K562 (cell line): Measurements from ENCODE around the gene LRCH1. TPM values are rescaled to one million over a fixed set of nuclear protein-coding genes. Genes with fewer than 3 reads are reported as not detected.

Source experiments
- ATAC-seq: fragments of 200-7000 bp; cut with Tn5 transposase; 3 replicates; pipeline ENCODE4 v1.9.1; 2020; ENCODE audit warnings: moderate library complexity
- BruUV-seq: library from RNA; stranded (reverse); fragments of 400-500 nt; replicated peaks from 2 replicates; lab custom pipeline; 2021; lab: Mats Ljungman, UMichigan
- CTCF ChIA-PET: fragments of 300-600 bp; formaldehyde crosslinking; extraction: SDS; loops from one replicate; lab custom pipeline; 2021; ENCODE audit warnings: low intra/inter-chr PET ratio; lab: Yijun Ruan, JAX
- POLR2A ChIA-PET: fragments of 300-600, 350-650 bp; sonication (Branson Sonifier 250); formaldehyde crosslinking; extraction: SDS; loops from one replicate; lab custom pipeline; 2021; ENCODE audit warnings: antibody characterized with exemption, inconsistent platforms; lab: Yijun Ruan, JAX
- DNase-seq, 4 experiments: peaks; one replicate each; pipeline versions ENCODE4 v3.0.0 to v3.0.0-alpha.2; 2011 to 2018; ENCODE audit warnings: low spot score in 3 of 4, mixed read lengths in 3 of 4; ENCODE audit errors: extremely low read depth in 1 of 4
- FAIRE-seq: peaks from 2 replicates; lab custom pipeline; 2011; peaks lifted over from hg19 to GRCh38; lab: Jason Lieb, UNC
- H2AFZ ChIP-seq: 2 replicates; pipeline ENCODE4 v1.6.0; 2011; ENCODE audit warnings: low read depth, low read length, control low read depth, inconsistent platforms
- H3K27ac ChIP-seq: fragments of 200-600 bp; 3 replicates; pipeline ENCODE4 v1.8.0; 2011; ENCODE audit warnings: low read depth, mild to moderate bottlenecking, control low read depth, inconsistent platforms, low read length, moderate library complexity, mixed read lengths; ENCODE audit errors: extremely low read depth
- H3K27me3 ChIP-seq, 2 experiments: fragments of 300-600 bp in 1 of 2; 2 replicates in 1 of 2; 3 replicates in 1 of 2; pipeline versions ENCODE4 v1.6.0 to v1.8.0; 2011; ENCODE audit warnings: inconsistent platforms in 2 of 2, low read length in 2 of 2, mild to moderate bottlenecking in 1 of 2, mixed read lengths in 1 of 2, moderate library complexity in 1 of 2; ENCODE audit not compliant: control insufficient read depth in 2 of 2, insufficient read depth in 2 of 2
- H3K36me3 ChIP-seq: fragments of 300-600 bp; 3 replicates; pipeline ENCODE4 v1.8.0; 2011; ENCODE audit warnings: mild to moderate bottlenecking, low read length, inconsistent platforms; ENCODE audit not compliant: control insufficient read depth, insufficient read depth
- H3K4me1 ChIP-seq, 2 experiments: fragments of 200-600 bp in 1 of 2; replicated peaks in 1 of 2; 2 replicates in 1 of 2; 3 replicates in 1 of 2; pipeline versions ENCODE4 v1.5.1 to v1.8.0; 2011; ENCODE audit warnings: inconsistent platforms in 2 of 2, low read length in 2 of 2, mild to moderate bottlenecking in 1 of 2, mixed read lengths in 1 of 2, moderate library complexity in 1 of 2; ENCODE audit not compliant: control insufficient read depth in 2 of 2, insufficient read depth in 2 of 2
- H3K4me2 ChIP-seq: 2 replicates; pipeline ENCODE4 v1.6.1; 2011; ENCODE audit warnings: low read length, control low read depth, inconsistent platforms, mixed read lengths; ENCODE audit not compliant: insufficient read depth
- H3K4me3 ChIP-seq: fragments of 200-600 bp; sonication (generic), shearing (Covaris generic); 2 replicates; pipeline ENCODE4 v1.5.1; 2016; ENCODE audit warnings: control low read depth, inconsistent platforms
- H3K79me2 ChIP-seq: fragments of 200-600 bp; 3 replicates; pipeline ENCODE4 v1.8.0; 2011; ENCODE audit warnings: low read length, inconsistent platforms; ENCODE audit not compliant: control insufficient read depth, insufficient read depth
- H3K9ac ChIP-seq, 2 experiments: 2 replicates each; pipeline versions ENCODE4 v1.6.0 to v1.6.1; 2011; ENCODE audit warnings: low read depth in 2 of 2, low read length in 2 of 2, control low read depth in 1 of 2, inconsistent platforms in 1 of 2, mild to moderate bottlenecking in 1 of 2, mixed read lengths in 1 of 2; ENCODE audit not compliant: insufficient read depth in 1 of 2
- H3K9me1 ChIP-seq: one replicate; pipeline ENCODE4 v1.6.0; 2011; ENCODE audit warnings: inconsistent platforms, mild to moderate bottlenecking, low read length, moderate library complexity; ENCODE audit not compliant: control insufficient read depth, insufficient read depth
- H3K9me3 ChIP-seq: replicated peaks from 2 replicates; pipeline ENCODE4 v1.5.1; 2011; ENCODE audit warnings: low read depth, low read length, inconsistent platforms; ENCODE audit not compliant: control insufficient read depth, insufficient read depth
- H4K20me1 ChIP-seq: replicated peaks from 2 replicates; pipeline ENCODE4 v1.6.1; 2011; ENCODE audit warnings: low read length, inconsistent platforms, mixed read lengths; ENCODE audit not compliant: control insufficient read depth, insufficient read depth
- BRD4 ChIP-seq: fragments of 200-600 bp; sonication (generic); IDR thresholded peaks from 2 replicates; pipeline ENCODE4 v1.6.1; 2017; ENCODE audit warnings: inconsistent platforms
- CREBBP ChIP-seq: IDR thresholded peaks from one replicate; pipeline ENCODE4 v1.6.1; 2012; ENCODE audit warnings: low read depth, mild to moderate bottlenecking, control low read depth, inconsistent platforms, low read length
- E2F5 ChIP-seq: sonication (generic); formaldehyde crosslinking; IDR thresholded peaks from 2 replicates; pipeline ENCODE4 v1.8.0; 2022; ENCODE audit warnings: mild to moderate bottlenecking, missing genetic modification reagents
- EZH2 ChIP-seq: IDR thresholded peaks from 2 replicates; pipeline ENCODE4 v1.6.1; 2012; ENCODE audit warnings: low read depth, mild to moderate bottlenecking, inconsistent platforms, low read length, borderline replicate concordance
- HEY1 ChIP-seq: fragments of 250-450 bp; sonication (Bioruptor Pico); IDR thresholded peaks from 2 replicates; pipeline ENCODE4 v1.5.0; 2020; ENCODE audit warnings: mild to moderate bottlenecking, moderate library complexity, borderline replicate concordance
- HLTF ChIP-seq: fragments of 450-650 bp; IDR thresholded peaks from 2 replicates; pipeline ENCODE4 v1.6.1; 2016
- HSF4 ChIP-seq: fragments of 250-450 bp; sonication (Bioruptor Pico); IDR thresholded peaks from 2 replicates; pipeline ENCODE4 v2.1.2; 2022; ENCODE audit warnings: mild to moderate bottlenecking, moderate library complexity, borderline replicate concordance
- NFE2 ChIP-seq: IDR thresholded peaks from 2 replicates; pipeline ENCODE4 v1.6.1; 2014; ENCODE audit warnings: antibody characterized with exemption, low read depth
- NFIC ChIP-seq: fragments of 450-650 bp; IDR thresholded peaks from 2 replicates; pipeline ENCODE4 v1.6.1; 2017; ENCODE audit warnings: mild to moderate bottlenecking, inconsistent platforms
- TFAP4 ChIP-seq: sonication (generic); formaldehyde crosslinking; IDR thresholded peaks from 2 replicates; pipeline ENCODE4 v1.8.0; 2022; ENCODE audit warnings: missing genetic modification reagents, mild to moderate bottlenecking, moderate library complexity, borderline replicate concordance
- ZBTB11 ChIP-seq, 3 experiments: fragments of 200-800 bp in 1 of 3; fragments of 250-450 bp in 1 of 3; fragments of 450-650 bp in 1 of 3; sonication (Bioruptor Pico) in 1 of 3; sonication (Bioruptor generic) in 1 of 3; formaldehyde crosslinking in 1 of 3; IDR thresholded peaks; 2 replicates each; pipeline versions ENCODE4 v1.6.1 to v1.8.0; 2016 to 2022; ENCODE audit warnings: mild to moderate bottlenecking in 2 of 3, missing genetic modification characterization in 2 of 3, missing compliant biosample characterization in 1 of 3, moderate library complexity in 1 of 3
- ZNF41 ChIP-seq: fragments of 250-450 bp; sonication (Bioruptor Pico); conservative IDR thresholded peaks from 2 replicates; pipeline ENCODE4 v1.4.0; 2020; ENCODE audit warnings: mild to moderate bottlenecking
- WGBS: fragments of 100-300 bp; shearing (Covaris generic); methylation state at CpG from one replicate; pipeline ENCODE4 v1.1.6; 2016; ENCODE audit warnings: low coverage, mixed read lengths; ENCODE audit not compliant: insufficient coverage; ENCODE audit errors: missing lambda C conversion rate; 5-methylcytosine and 5-hydroxymethylcytosine counted together
- in situ Hi-C: fragments of 300-500 bp; cut with MboI; formaldehyde crosslinking; loops from 4 replicates; pipeline ENCODE4 v1.15.0; 2018; ENCODE audit warnings: inconsistent platforms, mixed read lengths
- intact Hi-C: fragments of 100-400 bp; cut with micrococcal nuclease; formaldehyde crosslinking; loops from 2 replicates; pipeline ENCODE4 v1.14.2; 2022
- polyA plus RNA-seq, 8 experiments: library from polyadenylated mRNA; depleted of rRNA in 4 of 8; stranded (reverse) in 5 of 8; unstranded in 3 of 8; fragments of >200 nt; fragmentation: Nextera tagmentation in 2 of 8; fragmentation: Illumina TruSeq in 1 of 8; extraction: Ambion mirVana in 2 of 8; extraction: Trizol in 1 of 8; gene quantifications; 2 replicates each; pipeline versions ENCODE4 v1.2.1 to v1.2.3, GENCODE V29; 2011 to 2014; ENCODE audit warnings: inconsistent platforms in 1 of 8, missing spikeins in 1 of 8
- total RNA-seq, 7 experiments: library from RNA; depleted of rRNA in 6 of 7; stranded (reverse); fragments of >200 nt in 6 of 7; fragmentation: Illumina TruSeq in 2 of 7; extraction: Trizol in 2 of 7; gene quantifications; 2 replicates each; pipeline versions ENCODE4 v1.2.1 to v1.2.3, GENCODE V29; 2011 to 2021; ENCODE audit warnings: low replicate concordance in 1 of 7

LRCH1 gene
- total and polyA plus RNA-seq, 9 of the 15 experiments (the other 6 are each of a cell fraction or from before 2014, with no cell fraction given), result 1.1 to 6.8 (median 3.7) TPM

GRCh38 chr13:46614582-46614981, 61.6 kb downstream of the LRCH1 start:
- in situ Hi-C loops, result no loop called here
- TF ChIP-seq BRD4 (no peak), CREBBP (no peak), EZH2 (no peak), HLTF (no peak), HSF4 (no peak), E2F5 (no peak), NFIC (no peak), ZBTB11 (CRISPR knock-in tag; IDR thresholded peaks at IDR 0.05) (no peak), TFAP4 (CRISPR knock-in tag) (no peak), HEY1 (CRISPR knock-in tag) (no peak), NFE2 (no peak), ZNF41 (no peak)
- TF ChIP-seq, all 486 proteins: peak for 0
- BruUV-seq, result no TSS peak
- no peak overlapping the region for H3K27ac ChIP-seq
- DNase-seq (no peak), ATAC-seq (no peak), FAIRE-seq (no peak)
- no peaks in the 10 kb centered on the region for H3K9me3 ChIP-seq
- peaks cover 19% of the 10 kb centered on the region for H4K20me1 ChIP-seq
- H3K9me1 ChIP-seq, result no peaks in the 10 kb centered on the region
- H3K9ac ChIP-seq, result no peak overlapping the region
- ChIA-PET POLR2A (no interaction called here), CTCF (no interaction called here)
- no peak overlapping the region for H3K4me3 ChIP-seq
- WGBS, result 72% methylated on average over 7 of the region's 7 CpGs
- no peak overlapping the region for H2AFZ ChIP-seq
- no peaks in the 10 kb centered on the region for H3K27me3 ChIP-seq
- intact Hi-C loops, result no loop called here
- peaks cover 6% of the 10 kb centered on the region; the same call in 2 of the 3 replicates for H3K79me2 ChIP-seq
- 0 out of 5 replicates have a peak, but pooled peaks cover 0 to 8% of the 10 kb centered on the region in 2 experiments for H3K4me1 ChIP-seq
- no peak overlapping the region for H3K4me2 ChIP-seq
- no peaks in the 10 kb centered on the region for H3K36me3 ChIP-seq
